GM12878 (cell line): ENCODE results near the gene HAUS1. TPM values are rescaled to one million over a fixed set of nuclear protein-coding genes. Genes with fewer than 3 reads are reported as not detected.

Experiments
- ATAC-seq: fragments of 200-7000 bp; cut with Tn5 transposase; 3 replicates; pipeline ENCODE4 v1.9.1; 2020; ENCODE audit warnings: mild to moderate bottlenecking, moderate library complexity
- BruUV-seq: library from RNA; stranded (reverse); fragments of 400-500 nt; replicated peaks from 2 replicates; lab custom pipeline; 2021; lab: Mats Ljungman, UMichigan
- CTCF ChIA-PET: fragments of 300-600 bp; sonication (Branson Sonifier 250); formaldehyde crosslinking; extraction: SDS; loops from one replicate; lab custom pipeline; 2021; ENCODE audit warnings: inconsistent platforms; lab: Yijun Ruan, JAX
- POLR2A ChIA-PET: fragments of 350-600 bp; formaldehyde crosslinking; extraction: SDS; loops from one replicate; lab custom pipeline; 2021; ENCODE audit warnings: inconsistent platforms; lab: Charles Lee
- RAD21 ChIA-PET: fragments of 300-600 bp; sonication (Branson Sonifier 250); formaldehyde crosslinking; loops from one replicate; lab custom pipeline; 2023; ENCODE audit warnings: antibody characterized with exemption; ENCODE audit not compliant: unreplicated experiment; lab: Charles Lee
- SMC1A ChIA-PET: fragments of 300-600 bp; sonication (Branson Sonifier 250); formaldehyde crosslinking; loops from one replicate; lab custom pipeline; 2023; ENCODE audit not compliant: unreplicated experiment, uncharacterized antibody; lab: Charles Lee
- DNase-seq: peaks from one replicate; pipeline ENCODE4 v3.0.0-alpha.2; 2011; ENCODE audit warnings: low read depth, low spot score
- FAIRE-seq: peaks from 3 replicates; lab custom pipeline; 2011; peaks lifted over from hg19 to GRCh38; lab: Jason Lieb, UNC
- H2AFZ ChIP-seq: 2 replicates; pipeline ENCODE4 v1.6.0; 2011; ENCODE audit warnings: low read depth, low read length, control low read depth; ENCODE audit not compliant: control insufficient read depth
- H3K27ac ChIP-seq: 2 replicates; pipeline ENCODE4 v1.5.1; 2011; ENCODE audit warnings: control low read depth; ENCODE audit not compliant: control insufficient read depth, insufficient read depth
- H3K27me3 ChIP-seq, 2 experiments: replicated peaks in 1 of 2; 2 replicates each; pipeline versions ENCODE4 v1.6.0 to v1.6.1; 2011; ENCODE audit warnings: low read length in 1 of 2; ENCODE audit not compliant: control insufficient read depth in 2 of 2, insufficient read depth in 2 of 2
- H3K36me3 ChIP-seq, 2 experiments: 2 replicates each; pipeline ENCODE4 v1.5.1; 2011; ENCODE audit warnings: low read length in 1 of 2; ENCODE audit not compliant: control insufficient read depth in 2 of 2, insufficient read depth in 2 of 2
- H3K4me1 ChIP-seq: 2 replicates; pipeline ENCODE4 v1.6.1; 2011; ENCODE audit warnings: mild to moderate bottlenecking, low read length, moderate library complexity, mixed read lengths; ENCODE audit not compliant: control insufficient read depth, insufficient read depth
- H3K4me2 ChIP-seq: 2 replicates; pipeline ENCODE4 v1.6.0; 2011; ENCODE audit warnings: control low read depth; ENCODE audit not compliant: control insufficient read depth, insufficient read depth
- H3K4me3 ChIP-seq: fragments of 200-600 bp; sonication (generic); 2 replicates; pipeline ENCODE4 v1.5.1; 2016
- H3K79me2 ChIP-seq: 2 replicates; pipeline ENCODE4 v1.6.0; 2011; ENCODE audit warnings: low read length; ENCODE audit not compliant: control insufficient read depth, insufficient read depth
- H3K9ac ChIP-seq: 2 replicates; pipeline ENCODE4 v1.8.0; 2011; ENCODE audit warnings: low read length, control low read depth, mixed read lengths; ENCODE audit not compliant: control insufficient read depth, insufficient read depth
- H3K9me3 ChIP-seq: replicated peaks from 3 replicates; pipeline ENCODE4 v1.5.1; 2011; ENCODE audit warnings: mild to moderate bottlenecking, low read length; ENCODE audit not compliant: control insufficient read depth, insufficient read depth
- H4K20me1 ChIP-seq: 2 replicates; pipeline ENCODE4 v1.6.0; 2011; ENCODE audit not compliant: control insufficient read depth, insufficient read depth
- CHD2 ChIP-seq: IDR thresholded peaks from 2 replicates; pipeline ENCODE4 v1.6.1; 2011; ENCODE audit warnings: low read depth, low read length, improper control_type of control experiment, borderline replicate concordance
- IKZF2 ChIP-seq, 2 experiments: fragments of 450-650 bp; IDR thresholded peaks; 2 replicates each; pipeline ENCODE4 v1.6.1; 2017; ENCODE audit warnings: mild to moderate bottlenecking in 2 of 2, moderate library complexity in 2 of 2
- POLR2AphosphoS5 ChIP-seq: IDR thresholded peaks from 2 replicates; pipeline ENCODE4 v1.6.1; 2011; ENCODE audit warnings: mild to moderate bottlenecking, low read length, inconsistent platforms
- PRDM15 ChIP-seq: fragments of 450-650 bp; formaldehyde crosslinking; IDR thresholded peaks from 2 replicates; pipeline ENCODE4 v1.4.0; 2020; ENCODE audit warnings: mild to moderate bottlenecking, moderate library complexity
- RELA ChIP-seq: fragments of 450-650 bp; IDR thresholded peaks from 2 replicates; pipeline ENCODE4 v1.8.0; 2014; ENCODE audit warnings: borderline replicate concordance; ENCODE audit not compliant: partially characterized antibody
- SPI1 ChIP-seq: IDR thresholded peaks from 2 replicates; pipeline ENCODE4 v1.6.1; 2011; ENCODE audit warnings: low read depth, mild to moderate bottlenecking, low read length, moderate library complexity, borderline replicate concordance; ENCODE audit not compliant: insufficient read depth
- STAT3 ChIP-seq: IDR thresholded peaks from 2 replicates; pipeline ENCODE4 v1.6.1; 2011; ENCODE audit warnings: low read depth, low read length, improper control_type of control experiment
- TARDBP ChIP-seq: IDR thresholded peaks from 2 replicates; pipeline ENCODE4 v1.6.1; 2016; ENCODE audit warnings: borderline replicate concordance
- TCF7 ChIP-seq: IDR thresholded peaks from 2 replicates; pipeline ENCODE4 v1.6.1; 2014; ENCODE audit warnings: antibody characterized with exemption, borderline replicate concordance
- YY1 ChIP-seq: IDR thresholded peaks from 2 replicates; pipeline ENCODE4 v1.6.1; 2011; ENCODE audit warnings: low read depth, mild to moderate bottlenecking, low read length
- WGBS: methylation state at CpG from one replicate; pipeline ENCODE4 v1.1.6; 2016; ENCODE audit warnings: low lambda C conversion rate; ENCODE audit not compliant: insufficient replicate concordance, insufficient coverage; ENCODE audit errors: missing lambda C conversion rate; 5-methylcytosine and 5-hydroxymethylcytosine counted together
- in situ Hi-C: fragments of 300-500 bp; cut with MboI; formaldehyde crosslinking; loops from 9 replicates; pipeline ENCODE4 v1.14.3; 2018; ENCODE audit warnings: mixed read lengths
- intact Hi-C: fragments of 100-400 bp; cut with micrococcal nuclease; formaldehyde crosslinking; loops from one replicate; pipeline ENCODE4 v1.14.2; 2022; ENCODE audit not compliant: unreplicated experiment
- polyA plus RNA-seq, 11 experiments: library from polyadenylated mRNA; depleted of rRNA in 4 of 11; unstranded in 6 of 11; stranded (reverse) in 5 of 11; fragments of >200 nt; fragmentation: Nextera tagmentation in 4 of 11; fragmentation: Illumina TruSeq in 1 of 11; extraction: Ambion mirVana in 4 of 11; extraction: Trizol in 1 of 11; gene quantifications; 1 replicate in 1 of 11; 2 replicates in 10 of 11; pipeline versions ENCODE4 v1.2.1 to v1.2.3, GENCODE V29; 2011 to 2016; ENCODE audit warnings: inconsistent platforms in 2 of 11, missing spikeins in 2 of 11, low read depth in 1 of 11
- total RNA-seq, 4 experiments: library from RNA; depleted of rRNA in 3 of 4; stranded (reverse); fragments of >200 nt in 3 of 4; fragmentation: Illumina TruSeq in 1 of 4; extraction: Trizol in 1 of 4; gene quantifications; 2 replicates each; pipeline versions ENCODE4 v1.2.1 to v1.2.3, GENCODE V29; 2013 to 2021

Gene HAUS1
- total and polyA plus RNA-seq, 10 of the 15 experiments (the other 5 are each of a cell fraction or from before 2014, with no cell fraction given): 41.2 to 182 (median 91.9) TPM

- ChIA-PET RAD21 (no interaction called here), POLR2A (no interaction called here), CTCF (no interaction called here), SMC1A (interaction anchor here (2.4 kb wide), 1 partner anchor 10 kb away, joined by 8 read pairs; no protein-coding TSS in a partner anchor)
- Histone ChIP-seq H3K4me3 (no peak overlapping the region), H3K4me1 (peaks cover 2% of the 10 kb centered on the region), H3K36me3 (no peaks in the 10 kb centered on the region), H2AFZ (no peak overlapping the region), H4K20me1 (no peaks in the 10 kb centered on the region), H3K79me2 (no peaks in the 10 kb centered on the region), H3K9ac (no peak overlapping the region), H3K27me3 (no peaks in the 10 kb centered on the region), H3K9me3 (no peaks in the 10 kb centered on the region; the same call in 2 of the 3 replicates), H3K4me2 (no peak overlapping the region), H3K27ac (no peak overlapping the region)
- intact Hi-C loops (no loop called here), in situ Hi-C loops (no loop called here)
- FAIRE-seq (peak; percentile 7), DNase-seq (no peak), ATAC-seq (no peak)
- WGBS: 75% methylated on average over 5 of the region's 5 CpGs
- BruUV-seq: no TSS peak
- TF ChIP-seq PRDM15 (CRISPR knock-in tag) (no peak), RELA (no peak), IKZF2 (IDR thresholded peaks at IDR 0.05) (no peak), POLR2AphosphoS5 (no peak), STAT3 (no peak), SPI1 (no peak), TCF7 (no peak), CHD2 (no peak), TARDBP (no peak), YY1 (no peak)
Measured at GRCh38 chr18:46062781-46063180, 41.4 kb upstream of the HAUS1 start.
